Lung (tissue), 12 donors: ENCODE measurements around the gene MINPP1. TPM values are rescaled to one million over a fixed set of nuclear protein-coding genes. Genes with fewer than 3 reads are reported as not detected.
A peak's percentile ranks its signal among the peaks of the same experiment; 100 is the strongest.

ENCODE experiments used
- ATAC-seq: fragments of 200-7000 bp; cut with Tn5 transposase; one replicate; pipeline ENCODE4 v1.9.1; 2020; ENCODE audit warnings: moderate number of reproducible peaks; ENCODE audit not compliant: insufficient read depth, low FRiP score
- DNase-seq, 3 donors: peaks; one replicate each; pipeline ENCODE4 v3.0.0-alpha.2; 2013 to 2017
- H3K27ac ChIP-seq, 2 donors: one replicate each; pipeline ENCODE4 v1.5.1; 2013; ENCODE audit warnings: mild to moderate bottlenecking in 2 of 2, moderate library complexity in 2 of 2, control low read depth in 1 of 2, inconsistent platforms in 1 of 2, low read depth in 1 of 2, low read length in 1 of 2
- H3K27me3 ChIP-seq, 3 donors: one replicate each; pipeline ENCODE4 v1.5.1; 2013; ENCODE audit warnings: low read length in 2 of 3; ENCODE audit not compliant: control insufficient read depth in 3 of 3, insufficient read depth in 3 of 3
- H3K36me3 ChIP-seq, 4 donors: one replicate each; pipeline ENCODE4 v1.5.1; 2013; ENCODE audit warnings: low read length in 4 of 4, mild to moderate bottlenecking in 1 of 4, moderate library complexity in 1 of 4; ENCODE audit not compliant: control insufficient read depth in 4 of 4, insufficient read depth in 4 of 4
- H3K4me1 ChIP-seq, 5 donors: one replicate each; pipeline ENCODE4 v1.5.1; 2013; ENCODE audit warnings: low read length in 5 of 5, mild to moderate bottlenecking in 2 of 5, moderate library complexity in 1 of 5; ENCODE audit not compliant: control insufficient read depth in 5 of 5, insufficient read depth in 5 of 5
- H3K4me3 ChIP-seq: one replicate; pipeline ENCODE4 v1.5.1; 2013; ENCODE audit warnings: mild to moderate bottlenecking, control low read depth, moderate library complexity
- H3K9ac ChIP-seq, 2 donors: one replicate each; pipeline ENCODE4 v1.5.1; 2013; ENCODE audit warnings: low read length in 2 of 2, control low read depth in 1 of 2; ENCODE audit not compliant: insufficient read depth in 1 of 2
- H3K9me3 ChIP-seq, 4 donors: one replicate each; pipeline ENCODE4 v1.5.1; 2013; ENCODE audit warnings: low read length in 3 of 4, mild to moderate bottlenecking in 1 of 4, moderate library complexity in 1 of 4; ENCODE audit not compliant: control insufficient read depth in 4 of 4, insufficient read depth in 3 of 4
- WGBS, 2 donors: extraction: QIAGEN DNeasy Blood & Tissue Kit; methylation state at CpG; one replicate each; pipeline ENCODE4 v1.1.7; 2013; 5-methylcytosine and 5-hydroxymethylcytosine counted together
- polyA plus RNA-seq, 2 donors: library from polyadenylated mRNA; stranded (reverse); fragments of 200-250 nt; gene quantifications; one replicate each; pipeline ENCODE4 v1.2.1, GENCODE V29; 2013
- total RNA-seq, 2 donors: library from RNA; depleted of rRNA in 1 of 2; stranded (reverse); fragments of >200 nt in 1 of 2; gene quantifications; one replicate each; pipeline ENCODE4 v1.2.1, GENCODE V29; 2014 to 2021
- TF ChIP-seq, protein P1 (sequence below): IDR thresholded peaks from 2 replicates; pipeline ENCODE4 v1.5.1; 2012; ENCODE audit warnings: mild to moderate bottlenecking; ENCODE audit errors: control extremely low read depth, extremely low read depth
- donor health status: control.
- donor health status: control.
- donor health status: Bipolar disorder and iron deficiency.
- donor health status: healthy.
- donor health status: DM: yes; HTN: yes; CAD: no.

Gene MINPP1
- total and polyA plus RNA-seq, 4 donors, result 8.2 to 31.2 (median 12.4) TPM

DNA sequence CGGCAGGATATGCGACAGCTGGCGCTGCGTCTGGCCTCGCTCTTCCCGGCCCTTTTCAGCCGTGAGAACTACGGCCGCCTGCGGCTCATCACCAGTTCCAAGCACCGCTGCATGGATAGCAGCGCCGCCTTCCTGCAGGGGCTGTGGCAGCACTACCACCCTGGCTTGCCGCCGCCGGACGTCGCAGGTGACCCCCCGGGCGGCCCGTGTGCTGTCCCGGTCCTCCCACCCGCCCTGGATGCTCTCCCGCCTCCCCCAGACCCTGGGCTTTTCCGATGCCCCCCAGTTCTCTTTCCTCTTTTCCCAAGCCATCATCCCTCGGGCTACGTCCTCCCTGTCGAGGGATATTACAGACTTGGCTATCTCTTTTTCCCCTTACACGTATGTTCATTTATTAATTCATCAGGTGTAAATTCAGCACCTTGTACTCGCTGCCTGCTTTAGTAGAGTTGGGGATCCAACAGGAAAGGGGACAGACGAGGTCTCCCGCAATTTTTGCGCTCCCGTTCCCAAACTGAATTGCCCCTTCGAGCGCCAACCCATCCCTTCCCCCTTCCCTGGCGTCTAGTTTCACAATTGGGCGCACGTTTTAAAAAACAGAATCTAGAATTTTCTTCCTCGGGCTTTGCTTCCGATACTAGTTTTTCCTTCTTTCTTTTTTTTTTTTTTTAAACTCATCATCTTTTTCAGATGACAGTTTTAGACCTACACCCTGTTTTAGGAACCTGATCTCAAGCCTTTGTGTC lies 846 bp downstream of the MINPP1 start:
- Histone ChIP-seq H3K27ac (peak overlapping the region; percentile 89 to 95), H3K9me3 (no peaks in the 10 kb centered on the region)
- WGBS, 2 donors, result 1% methylated on average over 41 of the region's 41 CpGs

GRCh38 chr10:87506956-87507355 lies 2.3 kb downstream of the MINPP1 start:
- no peak overlapping the region for H3K9ac ChIP-seq
- TF ChIP-seq, protein P1, sequence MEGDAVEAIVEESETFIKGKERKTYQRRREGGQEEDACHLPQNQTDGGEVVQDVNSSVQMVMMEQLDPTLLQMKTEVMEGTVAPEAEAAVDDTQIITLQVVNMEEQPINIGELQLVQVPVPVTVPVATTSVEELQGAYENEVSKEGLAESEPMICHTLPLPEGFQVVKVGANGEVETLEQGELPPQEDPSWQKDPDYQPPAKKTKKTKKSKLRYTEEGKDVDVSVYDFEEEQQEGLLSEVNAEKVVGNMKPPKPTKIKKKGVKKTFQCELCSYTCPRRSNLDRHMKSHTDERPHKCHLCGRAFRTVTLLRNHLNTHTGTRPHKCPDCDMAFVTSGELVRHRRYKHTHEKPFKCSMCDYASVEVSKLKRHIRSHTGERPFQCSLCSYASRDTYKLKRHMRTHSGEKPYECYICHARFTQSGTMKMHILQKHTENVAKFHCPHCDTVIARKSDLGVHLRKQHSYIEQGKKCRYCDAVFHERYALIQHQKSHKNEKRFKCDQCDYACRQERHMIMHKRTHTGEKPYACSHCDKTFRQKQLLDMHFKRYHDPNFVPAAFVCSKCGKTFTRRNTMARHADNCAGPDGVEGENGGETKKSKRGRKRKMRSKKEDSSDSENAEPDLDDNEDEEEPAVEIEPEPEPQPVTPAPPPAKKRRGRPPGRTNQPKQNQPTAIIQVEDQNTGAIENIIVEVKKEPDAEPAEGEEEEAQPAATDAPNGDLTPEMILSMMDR, result no peak
- H3K36me3 ChIP-seq, result peaks cover 0 to 25% (median 3%) of the 10 kb centered on the region in 4 donors
- peaks cover 0 to 27% (median 10%) of the 10 kb centered on the region in 5 donors for H3K4me1 ChIP-seq
- H3K27ac ChIP-seq, result no peak overlapping the region
- H3K4me3 ChIP-seq, result no peak overlapping the region
- whole genome bisulfite sequencing, 2 donors, result 86% methylated on average over 3 of the region's 3 CpGs
- no peaks in the 10 kb centered on the region for H3K9me3 ChIP-seq
- ATAC-seq (no peak), DNase-seq (no peak)
- H3K27me3 ChIP-seq, result no peaks in the 10 kb centered on the region

More for the DNA sequence above, 846 bp downstream of the MINPP1 start:
- H3K27me3 ChIP-seq, result no peaks in the 10 kb centered on the region
- peak overlapping the region in 1 of 2 donors; percentile 87 for H3K9ac ChIP-seq
- TF ChIP-seq, protein P1, result peak; percentile 8
- peak; percentile 80 for ATAC-seq
- H3K4me1 ChIP-seq, result peaks cover 0 to 38% (median 10%) of the 10 kb centered on the region in 5 donors
- peaks cover 0 to 15% (median 2%) of the 10 kb centered on the region in 4 donors for H3K36me3 ChIP-seq
- H3K4me3 ChIP-seq, result peak overlapping the region; percentile 99
- DNase-seq, result peak; percentile 68 to 77 (median 70)

DNA sequence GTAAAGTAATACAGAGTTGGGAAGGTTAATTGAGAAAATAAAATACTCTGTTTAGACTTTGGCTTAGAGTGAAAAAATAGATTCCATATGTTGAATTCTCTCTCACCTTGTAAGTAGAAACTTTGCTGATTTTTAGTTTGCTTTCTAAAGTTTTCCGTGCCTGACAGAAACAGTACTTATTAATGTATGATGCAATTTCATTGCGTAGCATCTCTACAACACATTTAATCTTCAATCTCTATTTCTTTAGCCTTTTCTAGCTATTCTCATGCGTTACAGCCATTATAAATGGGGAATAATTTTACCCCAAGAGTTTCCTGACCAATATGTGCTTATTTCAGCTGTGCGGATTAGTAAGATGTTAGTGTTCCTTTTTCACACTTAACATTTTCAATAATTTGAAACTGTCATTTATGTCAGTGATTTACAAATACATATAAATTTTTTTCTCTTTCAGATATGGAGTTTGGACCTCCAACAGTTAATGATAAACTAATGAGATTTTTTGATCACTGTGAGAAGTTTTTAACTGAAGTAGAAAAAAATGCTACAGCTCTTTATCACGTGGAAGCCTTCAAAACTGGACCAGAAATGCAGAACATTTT lies 3.3 kb downstream of the MINPP1 start:
- Histone ChIP-seq H3K36me3 (peaks cover 0 to 33% (median 3%) of the 10 kb centered on the region in 4 donors), H3K4me1 (peaks cover 0 to 27% (median 10%) of the 10 kb centered on the region in 5 donors), H3K9me3 (no peaks in the 10 kb centered on the region), H3K27me3 (no peaks in the 10 kb centered on the region), H3K9ac (no peak overlapping the region), H3K4me3 (no peak overlapping the region), H3K27ac (no peak overlapping the region)
- WGBS, 2 donors, result 89% methylated on average over 5 of the region's 5 CpGs
- TF ChIP-seq, protein P1, result no peak
- DNase-seq (no peak), ATAC-seq (no peak)
